Mucosa of descending colon (tissue), 3 donors: ENCODE data around the gene GRAMD4. TPM values are rescaled to one million over a fixed set of nuclear protein-coding genes. Genes with fewer than 3 reads are reported as not detected.

Experiments
- ATAC-seq: fragments of 200-7000 bp; cut with Tn5 transposase; one replicate; pipeline ENCODE4 v1.9.1; 2020; ENCODE audit warnings: mild to moderate bottlenecking, moderate library complexity
- DNase-seq, 3 donors: peaks; one replicate each; pipeline ENCODE4 v3.0.0-alpha.2; 2020
- H3K36me3 ChIP-seq: fragments of 200-600 bp; one replicate; pipeline ENCODE4 v1.8.0; 2021; ENCODE audit warnings: low read depth, mild to moderate bottlenecking
- H3K4me1 ChIP-seq: fragments of 200-600 bp; one replicate; pipeline ENCODE4 v1.8.0; 2021; ENCODE audit warnings: low read depth, mild to moderate bottlenecking
- H3K4me3 ChIP-seq: fragments of 200-600 bp; one replicate; pipeline ENCODE4 v1.8.0; 2021; ENCODE audit warnings: mild to moderate bottlenecking
- H3K9me3 ChIP-seq: fragments of 200-600 bp; one replicate; pipeline ENCODE4 v1.8.0; 2021; ENCODE audit warnings: mild to moderate bottlenecking
- CTCF ChIP-seq: fragments of 200-600 bp; IDR thresholded peaks from one replicate; pipeline ENCODE4 v1.8.0; 2022; ENCODE audit warnings: antibody characterized with exemption, mild to moderate bottlenecking
- intact Hi-C, 2 donors: fragments of 100-400 bp; cut with DNase I in 1 of 2; cut with micrococcal nuclease in 1 of 2; formaldehyde crosslinking; loops; one replicate each; pipeline versions ENCODE4 v1.11.0 to v1.11.1; 2022; cut with DNase I, micrococcal nuclease
- total RNA-seq, 3 donors: library from RNA; stranded (reverse); fragmentation: NEBNext Ultra II Directional in 2 of 3; extraction: Animal tissue kit (Norgen Biotek cat#: 25700) in 2 of 3; gene quantifications; one replicate each; pipeline versions ENCODE4 v1.2.1 to v1.2.4, GENCODE V29; 2021 to 2023
- donor health status: DM: no; HTN: no; CAD: no; lungs with moderate emphysema.
- donor health status: DM: no; HTN: no; CAD: no.
- donor health status: DM: no; HTN: yes; CAD: no.

Gene GRAMD4
- total RNA-seq, 3 donors from 2014 or later = 114 to 203 (median 197) TPM

- no peak for TF ChIP-seq CTCF
- DNase-seq (peak in 1 of 3 donors; percentile 29), ATAC-seq (peak; percentile 32)
- intact Hi-C loops = no loop called here
- H3K4me1 ChIP-seq = peaks cover 6% of the 10 kb centered on the region
- H3K4me3 ChIP-seq = no peak overlapping the region
- no peaks in the 10 kb centered on the region for H3K9me3 ChIP-seq
- peaks cover 4% of the 10 kb centered on the region for H3K36me3 ChIP-seq
Observed at GRCh38 chr22:46721501-46722085, 101.4 kb downstream of the GRAMD4 start.

GRCh38 chr22:46723882-46724281 lies 103.7 kb downstream of the GRAMD4 start:
- ATAC-seq = no peak
- Histone ChIP-seq H3K9me3 (no peaks in the 10 kb centered on the region), H3K4me3 (no peak overlapping the region), H3K4me1 (peaks cover 20% of the 10 kb centered on the region), H3K36me3 (peaks cover 4% of the 10 kb centered on the region)
- no peak for DNase-seq
- no peak for TF ChIP-seq CTCF
- intact Hi-C loops = no loop called here

GRCh38 chr22:46725096-46725495 lies 104.9 kb downstream of the GRAMD4 start:
- TF ChIP-seq CTCF = no peak
- DNase-seq (no peak), ATAC-seq (no peak)
- Histone ChIP-seq H3K4me1 (peaks cover 22% of the 10 kb centered on the region), H3K4me3 (no peak overlapping the region), H3K9me3 (no peaks in the 10 kb centered on the region), H3K36me3 (peaks cover under 1% of the 10 kb centered on the region)
- intact Hi-C loops = no loop called here

GRCh38 chr22:46726066-46726985 lies 106.1 kb downstream of the GRAMD4 start:
- Histone ChIP-seq H3K4me3 (no peak overlapping the region), H3K36me3 (no peaks in the 10 kb centered on the region), H3K4me1 (peaks cover 31% of the 10 kb centered on the region), H3K9me3 (no peaks in the 10 kb centered on the region)
- intact Hi-C loops = no loop called here
- DNase-seq (peak in 1 of 3 donors; percentile 44), ATAC-seq (peak; percentile 37)
- no peak for TF ChIP-seq CTCF

GRCh38 chr22:46726986-46727317 lies 106.8 kb downstream of the GRAMD4 start:
- no peaks in the 10 kb centered on the region for H3K36me3 ChIP-seq
- H3K9me3 ChIP-seq = no peaks in the 10 kb centered on the region
- TF ChIP-seq CTCF = no peak
- intact Hi-C loops = no loop called here
- peaks cover 37% of the 10 kb centered on the region for H3K4me1 ChIP-seq
- DNase-seq (no peak), ATAC-seq (no peak)
- no peak overlapping the region for H3K4me3 ChIP-seq
